ENCODE measurements around the gene DHH.

GRCh38 chr12:49109641-49110463, 15.3 kb upstream of the DHH start:
- TF ChIP-seq MLLT1 (IDR thresholded peaks at IDR 0.05) (peak; percentile 41), TCF3 (IDR thresholded peaks at IDR 0.05; ENCODE audit: borderline replicate concordance, insufficient read depth, low read depth, low read length) (no peak), JUND (IDR thresholded peaks at IDR 0.05; ENCODE audit: low read depth, low read length) (no peak), USF2 (IDR thresholded peaks at IDR 0.05; ENCODE audit: borderline replicate concordance, low read depth, low read length) (no peak), CBX3 (IDR thresholded peaks at IDR 0.05; ENCODE audit: borderline replicate concordance, low read depth) (no peak), CTCF (IDR thresholded peaks at IDR 0.05 in 2 of 3, conservative IDR thresholded peaks at IDR 0.05 in 1 of 3; ENCODE audit: control insufficient read depth in 2 of 3, extremely low read depth in 1 of 3, insufficient read depth in 1 of 3, low read depth in 3 of 3, low read length in 3 of 3) (no peak), BCLAF1 (IDR thresholded peaks at IDR 0.05) (no peak), ETV6 (conservative IDR thresholded peaks at IDR 0.05 in 1 of 2, IDR thresholded peaks at IDR 0.05 in 1 of 2; ENCODE audit: borderline replicate concordance in 1 of 2, low read depth in 1 of 2) (no peak), POLR2AphosphoS2 (IDR thresholded peaks at IDR 0.05; ENCODE audit: low read depth, low read length) (no peak), NFXL1 (IDR thresholded peaks at IDR 0.05; ENCODE audit: borderline replicate concordance) (no peak)
